GM12891 (cell line): ENCODE data around the gene NSD2.

Experiments used
- DNase-seq: peaks from one replicate; pipeline ENCODE4 v3.0.0; 2011; ENCODE audit warnings: low spot score; ENCODE audit not compliant: insufficient read length
- FAIRE-seq: peaks from 2 replicates; lab custom pipeline; 2011; peaks lifted over from hg19 to GRCh38; lab: Jason Lieb, UNC
- PAX5 ChIP-seq: IDR thresholded peaks from 2 replicates; pipeline ENCODE4 v1.6.1; 2011; ENCODE audit warnings: low read length, moderate library complexity, mild to moderate bottlenecking; ENCODE audit not compliant: insufficient read depth, severe bottlenecking
- POLR2A ChIP-seq: IDR thresholded peaks from 2 replicates; pipeline ENCODE4 v1.6.1; 2011; ENCODE audit warnings: low read depth, low read length, control low read depth
- POLR2AphosphoS5 ChIP-seq: IDR thresholded peaks from 2 replicates; pipeline ENCODE4 v1.6.1; 2011; ENCODE audit warnings: low read depth, low read length, control low read depth
- POU2F2 ChIP-seq: IDR thresholded peaks from 2 replicates; pipeline ENCODE4 v1.6.1; 2011; ENCODE audit warnings: low read depth, mild to moderate bottlenecking, control low read depth, low read length, moderate library complexity
- SPI1 ChIP-seq: IDR thresholded peaks from 2 replicates; pipeline ENCODE4 v1.6.1; 2011; ENCODE audit warnings: low read depth, low read length, control low read depth
- TAF1 ChIP-seq: IDR thresholded peaks from 2 replicates; pipeline ENCODE4 v1.6.1; 2011; ENCODE audit warnings: low read depth, low read length, control low read depth

Gene NSD2

GRCh38 chr4:1895971-1896657 lies 24.9 kb downstream of the NSD2 start:
- no peak for DNase-seq
- TF ChIP-seq POLR2AphosphoS5 (no peak), POU2F2 (no peak), SPI1 (no peak), POLR2A (no peak), PAX5 (no peak), TAF1 (no peak)
- no peak for FAIRE-seq

GRCh38 chr4:1896658-1896991 lies 25.4 kb downstream of the NSD2 start:
- TF ChIP-seq POU2F2, result no peak
- TF ChIP-seq POLR2AphosphoS5, result no peak
- no peak for TF ChIP-seq POLR2A
- no peak for TF ChIP-seq TAF1
- no peak for TF ChIP-seq SPI1
- no peak for TF ChIP-seq PAX5
- DNase-seq, result no peak
- no peak for FAIRE-seq

GRCh38 chr4:1898007-1898406 lies 26.8 kb downstream of the NSD2 start:
- no peak for TF ChIP-seq POLR2AphosphoS5
- no peak for TF ChIP-seq TAF1
- no peak for TF ChIP-seq PAX5
- TF ChIP-seq POLR2A, result no peak
- no peak for TF ChIP-seq POU2F2
- TF ChIP-seq SPI1, result no peak
- FAIRE-seq (no peak), DNase-seq (no peak)

GRCh38 chr4:1898681-1899080 lies 27.5 kb downstream of the NSD2 start:
- FAIRE-seq (no peak), DNase-seq (no peak)
- peak; percentile 41; the same call in 1 of the 2 replicates for TF ChIP-seq SPI1
- no peak for TF ChIP-seq TAF1

GRCh38 chr4:1899149-1900086 lies 28.2 kb downstream of the NSD2 start:
- TF ChIP-seq POU2F2, result 0 out of 2 replicates have a peak, but pooled peaks have one; percentile 48
- TF ChIP-seq POLR2AphosphoS5, result no peak
- TF ChIP-seq SPI1, result no peak
- no peak for TF ChIP-seq PAX5
- no peak for TF ChIP-seq TAF1
- peak; percentile 61 for DNase-seq
- peak; percentile 92 for FAIRE-seq

- DNase-seq (no peak), FAIRE-seq (no peak)
- TF ChIP-seq TAF1 (no peak), PAX5 (no peak), POU2F2 (no peak), POLR2A (no peak), SPI1 (no peak)
Observed at GRCh38 chr4:1900087-1900433, 28.9 kb downstream of the NSD2 start.

- DNase-seq (no peak), FAIRE-seq (no peak)
- TF ChIP-seq SPI1, result no peak
Observed at GRCh38 chr4:1900624-1901023, 29.4 kb downstream of the NSD2 start.

GRCh38 chr4:1901127-1901526 lies 29.9 kb downstream of the NSD2 start:
- no peak for DNase-seq
- TF ChIP-seq POLR2A, result no peak
- TF ChIP-seq POU2F2, result no peak
- TF ChIP-seq SPI1, result no peak
- no peak for TF ChIP-seq TAF1
- no peak for TF ChIP-seq PAX5
- no peak for TF ChIP-seq POLR2AphosphoS5
- FAIRE-seq, result no peak

- TF ChIP-seq PAX5 (no peak), SPI1 (no peak), POU2F2 (no peak), POLR2AphosphoS5 (no peak), POLR2A (no peak), TAF1 (no peak)
- FAIRE-seq, result no peak
- DNase-seq, result no peak
Observed at GRCh38 chr4:1902243-1902642, 31.1 kb downstream of the NSD2 start.
